ENCODE data around the gene TMEM26.

Gene TMEM26

GRCh38 chr10:61409157-61409556 is 44.0 kb downstream of the TMEM26 start:
- ChIA-PET POLR2A (no interaction called here), CTCF (no interaction called here)
- no peaks in the 10 kb centered on the region for H3K27me3 ChIP-seq (replicated peaks in 2 of 5; ENCODE audit: control insufficient read depth in 4 of 5, insufficient read depth in 5 of 5, low read length in 4 of 5)
- H3K36me3 ChIP-seq (ENCODE audit: control insufficient read depth in 4 of 4, insufficient read depth in 4 of 4, low read length in 3 of 4): no peaks in the 10 kb centered on the region
- H3K4me1 ChIP-seq (ENCODE audit: control extremely low read depth in 1 of 4, control insufficient read depth in 4 of 4, insufficient read depth in 4 of 4, low read length in 3 of 4): no peaks in the 10 kb centered on the region
- H3K27ac ChIP-seq (ENCODE audit: insufficient read depth in 1 of 2, low read depth in 1 of 2, low read length in 2 of 2, poor library complexity in 1 of 2, severe bottlenecking in 2 of 2): no peak overlapping the region
- over 99% methylated on average over 6 of the region's 7 CpGs for WGBS (ENCODE audit: insufficient coverage)
- DNase-seq: no peak
- no peak overlapping the region for H3K4me3 ChIP-seq (ENCODE audit: control insufficient read depth in 1 of 7, extremely low read depth in 1 of 7, insufficient read depth in 4 of 7, low read depth in 2 of 7, low read length in 6 of 7)
- H3K9me3 ChIP-seq (ENCODE audit: control extremely low read depth in 1 of 5, control insufficient read depth in 4 of 5, insufficient read depth in 2 of 5, low read depth in 1 of 5, low read length in 4 of 5): no peaks in the 10 kb centered on the region

- Histone ChIP-seq H3K9me3 (ENCODE audit: control extremely low read depth in 1 of 5, control insufficient read depth in 4 of 5, insufficient read depth in 2 of 5, low read depth in 1 of 5, low read length in 4 of 5) (no peaks in the 10 kb centered on the region), H3K4me1 (ENCODE audit: control extremely low read depth in 1 of 4, control insufficient read depth in 4 of 4, insufficient read depth in 4 of 4, low read length in 3 of 4) (no peaks in the 10 kb centered on the region), H3K27ac (ENCODE audit: insufficient read depth in 1 of 2, low read depth in 1 of 2, low read length in 2 of 2, poor library complexity in 1 of 2, severe bottlenecking in 2 of 2) (no peak overlapping the region), H3K27me3 (replicated peaks in 2 of 5; ENCODE audit: control insufficient read depth in 4 of 5, insufficient read depth in 5 of 5, low read length in 4 of 5) (no peaks in the 10 kb centered on the region), H3K36me3 (ENCODE audit: control insufficient read depth in 4 of 4, insufficient read depth in 4 of 4, low read length in 3 of 4) (no peaks in the 10 kb centered on the region), H3K4me3 (ENCODE audit: control insufficient read depth in 1 of 7, extremely low read depth in 1 of 7, insufficient read depth in 4 of 7, low read depth in 2 of 7, low read length in 6 of 7) (no peak overlapping the region)
- no peak for DNase-seq
- ChIA-PET POLR2A (no interaction called here), CTCF (no interaction called here)
- WGBS (ENCODE audit: insufficient coverage): 80% methylated on average over 2 of the region's 4 CpGs
Observed at GRCh38 chr10:61408105-61408504, 45.1 kb downstream of the TMEM26 start.

DNA sequence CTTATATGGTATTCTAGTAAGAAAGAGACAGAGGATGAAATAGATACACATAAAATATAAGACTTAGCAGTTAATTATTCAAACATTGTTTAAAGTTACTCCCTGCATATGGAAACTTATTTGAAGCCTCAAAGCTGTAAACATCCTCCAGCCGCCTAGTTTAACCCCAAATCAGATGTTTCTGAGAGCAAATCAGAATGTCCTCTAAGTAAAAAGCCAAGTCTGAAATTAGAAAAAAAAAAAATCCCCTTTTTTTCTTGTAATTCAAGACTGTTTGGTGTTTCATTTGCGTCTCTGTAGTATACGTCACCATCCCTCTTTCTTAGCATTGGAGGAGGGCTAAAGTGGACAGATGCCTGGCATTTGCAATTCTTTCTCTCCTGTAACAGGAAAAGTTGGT is 46.4 kb downstream of the TMEM26 start:
- POLR2A ChIA-PET: no interaction called here
- Histone ChIP-seq H3K4me3 (ENCODE audit: control insufficient read depth in 1 of 7, extremely low read depth in 1 of 7, insufficient read depth in 4 of 7, low read depth in 2 of 7, low read length in 6 of 7) (no peak overlapping the region), H3K27me3 (replicated peaks in 2 of 5; ENCODE audit: control insufficient read depth in 4 of 5, insufficient read depth in 5 of 5, low read length in 4 of 5) (no peaks in the 10 kb centered on the region), H3K27ac (ENCODE audit: insufficient read depth in 1 of 2, low read depth in 1 of 2, low read length in 2 of 2, poor library complexity in 1 of 2, severe bottlenecking in 2 of 2) (no peak overlapping the region), H3K36me3 (ENCODE audit: control insufficient read depth in 4 of 4, insufficient read depth in 4 of 4, low read length in 3 of 4) (no peaks in the 10 kb centered on the region), H3K9me3 (ENCODE audit: control extremely low read depth in 1 of 5, control insufficient read depth in 4 of 5, insufficient read depth in 2 of 5, low read depth in 1 of 5, low read length in 4 of 5) (no peaks in the 10 kb centered on the region), H3K4me1 (ENCODE audit: control extremely low read depth in 1 of 4, control insufficient read depth in 4 of 4, insufficient read depth in 4 of 4, low read length in 3 of 4) (no peaks in the 10 kb centered on the region)
- CTCF ChIA-PET: no interaction called here
- no CpG with 5 or more reads among the region's 3 CpGs for whole genome bisulfite sequencing (ENCODE audit: insufficient coverage)
- DNase-seq: no peak

- DNase-seq: no peak
- ChIA-PET POLR2A (no interaction called here), CTCF (no interaction called here)
- H3K4me1 ChIP-seq (ENCODE audit: control extremely low read depth in 1 of 4, control insufficient read depth in 4 of 4, insufficient read depth in 4 of 4, low read length in 3 of 4): no peaks in the 10 kb centered on the region
- no peaks in the 10 kb centered on the region for H3K9me3 ChIP-seq (ENCODE audit: control extremely low read depth in 1 of 5, control insufficient read depth in 4 of 5, insufficient read depth in 2 of 5, low read depth in 1 of 5, low read length in 4 of 5)
- H3K27me3 ChIP-seq (replicated peaks in 2 of 5; ENCODE audit: control insufficient read depth in 4 of 5, insufficient read depth in 5 of 5, low read length in 4 of 5): no peaks in the 10 kb centered on the region
- no peaks in the 10 kb centered on the region for H3K36me3 ChIP-seq (ENCODE audit: control insufficient read depth in 4 of 4, insufficient read depth in 4 of 4, low read length in 3 of 4)
- no peak overlapping the region for H3K27ac ChIP-seq (ENCODE audit: insufficient read depth in 1 of 2, low read depth in 1 of 2, low read length in 2 of 2, poor library complexity in 1 of 2, severe bottlenecking in 2 of 2)
- H3K4me3 ChIP-seq (ENCODE audit: control insufficient read depth in 1 of 7, extremely low read depth in 1 of 7, insufficient read depth in 4 of 7, low read depth in 2 of 7, low read length in 6 of 7): no peak overlapping the region
Observed at GRCh38 chr10:61406242-61406641, 46.9 kb downstream of the TMEM26 start.

GRCh38 chr10:61404751-61405150 is 48.4 kb downstream of the TMEM26 start:
- Histone ChIP-seq H3K9me3 (ENCODE audit: control extremely low read depth in 1 of 5, control insufficient read depth in 4 of 5, insufficient read depth in 2 of 5, low read depth in 1 of 5, low read length in 4 of 5) (no peaks in the 10 kb centered on the region), H3K27ac (ENCODE audit: insufficient read depth in 1 of 2, low read depth in 1 of 2, low read length in 2 of 2, poor library complexity in 1 of 2, severe bottlenecking in 2 of 2) (no peak overlapping the region), H3K36me3 (ENCODE audit: control insufficient read depth in 4 of 4, insufficient read depth in 4 of 4, low read length in 3 of 4) (no peaks in the 10 kb centered on the region), H3K4me1 (ENCODE audit: control extremely low read depth in 1 of 4, control insufficient read depth in 4 of 4, insufficient read depth in 4 of 4, low read length in 3 of 4) (no peaks in the 10 kb centered on the region), H3K4me3 (ENCODE audit: control insufficient read depth in 1 of 7, extremely low read depth in 1 of 7, insufficient read depth in 4 of 7, low read depth in 2 of 7, low read length in 6 of 7) (no peak overlapping the region), H3K27me3 (replicated peaks in 2 of 5; ENCODE audit: control insufficient read depth in 4 of 5, insufficient read depth in 5 of 5, low read length in 4 of 5) (no peaks in the 10 kb centered on the region)
- DNase-seq: peak in 2 of 3 donors; percentile 48 to 58
- ChIA-PET CTCF (interaction anchor here (1.3 kb wide), 1 partner anchor 328 kb away, joined by 3 read pairs; no protein-coding TSS in a partner anchor), POLR2A (no interaction called here)

DNA sequence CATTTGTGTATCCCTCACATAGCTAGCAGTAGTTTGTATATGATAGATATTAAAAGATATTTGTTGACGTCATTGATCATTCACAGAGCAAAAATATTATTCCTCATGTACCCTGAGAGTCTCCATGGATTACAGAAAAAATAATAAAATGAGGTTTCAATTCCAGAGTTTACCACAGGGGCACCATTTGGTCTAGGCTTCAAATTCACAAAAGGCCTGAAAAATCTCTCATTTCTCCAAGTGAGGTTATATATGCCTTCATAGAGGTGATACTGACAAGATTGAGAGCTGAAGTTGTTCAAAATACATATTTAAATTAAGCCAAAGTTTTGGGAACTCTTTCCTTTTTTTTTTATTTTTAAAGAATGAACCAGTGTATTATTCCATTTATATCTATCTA is 52.7 kb downstream of the TMEM26 start:
- POLR2A ChIA-PET: no interaction called here
- Histone ChIP-seq H3K9me3 (ENCODE audit: control extremely low read depth in 1 of 5, control insufficient read depth in 4 of 5, insufficient read depth in 2 of 5, low read depth in 1 of 5, low read length in 4 of 5) (no peaks in the 10 kb centered on the region), H3K4me1 (ENCODE audit: control extremely low read depth in 1 of 4, control insufficient read depth in 4 of 4, insufficient read depth in 4 of 4, low read length in 3 of 4) (peaks cover 0 to 12% (median 5%) of the 10 kb centered on the region in 4 experiments), H3K36me3 (ENCODE audit: control insufficient read depth in 4 of 4, insufficient read depth in 4 of 4, low read length in 3 of 4) (no peaks in the 10 kb centered on the region), H3K27me3 (replicated peaks in 2 of 5; ENCODE audit: control insufficient read depth in 4 of 5, insufficient read depth in 5 of 5, low read length in 4 of 5) (no peaks in the 10 kb centered on the region), H3K27ac (ENCODE audit: insufficient read depth in 1 of 2, low read depth in 1 of 2, low read length in 2 of 2, poor library complexity in 1 of 2, severe bottlenecking in 2 of 2) (no peak overlapping the region), H3K4me3 (ENCODE audit: control insufficient read depth in 1 of 7, extremely low read depth in 1 of 7, insufficient read depth in 4 of 7, low read depth in 2 of 7, low read length in 6 of 7) (no peak overlapping the region)
- whole genome bisulfite sequencing (ENCODE audit: insufficient coverage): no CpG with 5 or more reads among the region's 1 CpG
- no peak for DNase-seq
- CTCF ChIA-PET: no interaction called here

DNA sequence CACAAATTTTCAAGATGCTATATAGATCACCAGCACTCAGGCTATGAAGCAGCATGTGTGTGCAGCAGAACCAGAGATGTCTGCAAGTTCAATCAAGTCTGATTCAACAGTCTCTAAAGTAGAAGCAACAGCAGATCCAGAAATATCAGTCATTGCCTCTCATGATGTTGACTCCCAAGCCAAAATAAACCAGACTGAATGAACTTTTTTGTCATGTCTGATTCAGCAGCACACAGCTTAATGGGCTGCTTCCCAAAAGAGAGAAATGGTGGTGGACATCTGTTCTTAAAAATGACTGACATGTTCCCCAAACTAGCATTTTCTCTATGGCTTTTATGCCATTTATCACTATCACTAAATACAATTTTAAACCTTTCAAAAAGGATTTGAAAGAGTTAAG is 53.8 kb downstream of the TMEM26 start:
- Histone ChIP-seq H3K4me3 (ENCODE audit: control insufficient read depth in 1 of 7, extremely low read depth in 1 of 7, insufficient read depth in 4 of 7, low read depth in 2 of 7, low read length in 6 of 7) (no peak overlapping the region), H3K27me3 (replicated peaks in 2 of 5; ENCODE audit: control insufficient read depth in 4 of 5, insufficient read depth in 5 of 5, low read length in 4 of 5) (no peaks in the 10 kb centered on the region), H3K27ac (ENCODE audit: insufficient read depth in 1 of 2, low read depth in 1 of 2, low read length in 2 of 2, poor library complexity in 1 of 2, severe bottlenecking in 2 of 2) (no peak overlapping the region), H3K9me3 (ENCODE audit: control extremely low read depth in 1 of 5, control insufficient read depth in 4 of 5, insufficient read depth in 2 of 5, low read depth in 1 of 5, low read length in 4 of 5) (no peaks in the 10 kb centered on the region), H3K4me1 (ENCODE audit: control extremely low read depth in 1 of 4, control insufficient read depth in 4 of 4, insufficient read depth in 4 of 4, low read length in 3 of 4) (peaks cover 0 to 12% (median 5%) of the 10 kb centered on the region in 4 experiments), H3K36me3 (ENCODE audit: control insufficient read depth in 4 of 4, insufficient read depth in 4 of 4, low read length in 3 of 4) (no peaks in the 10 kb centered on the region)
- no peak for DNase-seq
- CTCF ChIA-PET: no interaction called here
- POLR2A ChIA-PET: no interaction called here

Measured in common myeloid progenitor, CD34-positive (primary cell).